Kidney (tissue), 14 donors: ENCODE measurements around the gene MAN1A1. TPM values are rescaled to one million over a fixed set of nuclear protein-coding genes. Genes with fewer than 3 reads are reported as not detected.

Experiments used
- DNase-seq, 5 donors: peaks; one replicate each; pipeline ENCODE4 v3.0.0-alpha.2; 2013 to 2020
- FAIRE-seq: peaks from 2 replicates; lab custom pipeline; 2012; peaks lifted over from hg19 to GRCh38; lab: Jason Lieb, UNC
- H3K27ac ChIP-seq, 2 donors: one replicate each; pipeline ENCODE4 v1.7.0; 2013; ENCODE audit warnings: low read depth in 2 of 2, low read length in 2 of 2, inconsistent platforms in 1 of 2
- H3K27me3 ChIP-seq: one replicate; pipeline ENCODE4 v1.7.1; 2013; ENCODE audit warnings: low read length, inconsistent platforms; ENCODE audit not compliant: control insufficient read depth, insufficient read depth
- H3K36me3 ChIP-seq, 3 donors: one replicate each; pipeline versions ENCODE4 v1.7.0 to v1.7.1; 2013; ENCODE audit warnings: low read length in 3 of 3, control low read depth in 1 of 3, inconsistent platforms in 1 of 3; ENCODE audit not compliant: insufficient read depth in 3 of 3, control insufficient read depth in 2 of 3
- H3K4me1 ChIP-seq, 3 donors: one replicate each; pipeline versions ENCODE4 v1.7.0 to v1.7.1; 2013; ENCODE audit warnings: low read length in 3 of 3, inconsistent platforms in 1 of 3, low read depth in 1 of 3; ENCODE audit not compliant: control insufficient read depth in 2 of 3, insufficient read depth in 2 of 3
- H3K4me3 ChIP-seq, 3 donors: one replicate each; pipeline versions ENCODE4 v1.7.0 to v1.8.1; 2013; ENCODE audit warnings: low read length in 3 of 3, control low read depth in 1 of 3, inconsistent platforms in 1 of 3
- H3K9ac ChIP-seq, 3 donors: one replicate each; pipeline versions ENCODE4 v1.7.0 to v1.7.1; 2013; ENCODE audit warnings: low read length in 3 of 3, control low read depth in 1 of 3, inconsistent platforms in 1 of 3
- H3K9me3 ChIP-seq, 3 donors: one replicate each; pipeline versions ENCODE4 v1.7.0 to v1.7.1; 2013; ENCODE audit warnings: low read length in 3 of 3, control low read depth in 1 of 3, inconsistent platforms in 1 of 3; ENCODE audit not compliant: control insufficient read depth in 2 of 3, insufficient read depth in 1 of 3
- intact Hi-C: fragments of 100-400 bp; cut with DNase I; formaldehyde crosslinking; loops from one replicate; pipeline ENCODE4 v1.11.1; 2022
- polyA plus RNA-seq: library from polyadenylated mRNA; stranded (reverse); fragments of 350-450 nt; fragmentation: Illumina TruSeq; extraction: RNeasy Lipid Tissue Mini Kit (QIAGEN cat#74804); gene quantifications from one replicate; pipeline ENCODE4 v1.2.3, GENCODE V29; 2014; ENCODE audit warnings: low read depth, low replicate concordance; ENCODE audit not compliant: insufficient read depth
- total RNA-seq: library from RNA; stranded (reverse); fragmentation: NEBNext Ultra II Directional; extraction: Animal tissue kit (Norgen Biotek cat#: 25700); gene quantifications from one replicate; pipeline ENCODE4 v1.2.1, GENCODE V29; 2021
- TF ChIP-seq, protein P1 (sequence below): IDR thresholded peaks from 3 replicates; pipeline ENCODE4 v1.5.1; 2012; ENCODE audit warnings: mild to moderate bottlenecking, moderate library complexity, borderline replicate concordance; ENCODE audit not compliant: insufficient read depth; ENCODE audit errors: extremely low read depth
- donor health status: control.
- donor health status: control.
- donor health status: control.
- donor health status: control.
- donor health status: control.
- donor health status: DM: yes; HTN: yes; CAD: no.
- donor health status: Normal renal cell carcinoma (clear cell type).

The MAN1A1 gene
- total and polyA plus RNA-seq, 2 donors from 2014 or later: 30.4 to 68.5 TPM

DNA sequence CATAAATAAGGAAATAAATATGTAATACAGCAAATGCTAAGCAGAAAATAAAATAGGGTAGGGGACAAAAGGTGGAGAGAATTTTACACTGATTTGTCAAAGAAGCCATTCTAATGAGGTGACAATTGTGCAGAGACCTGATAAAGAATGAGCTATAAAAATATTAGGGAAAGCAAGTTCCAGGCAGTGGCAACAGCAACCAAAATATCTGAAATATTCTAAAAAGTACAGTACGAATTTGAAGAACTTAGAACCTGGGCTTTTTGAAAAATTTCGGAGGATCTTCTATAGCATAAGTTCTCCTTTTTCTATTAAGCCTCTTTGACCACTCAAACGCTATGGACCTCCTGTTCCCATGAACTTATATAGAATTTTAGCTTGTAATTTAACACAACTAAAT is 173.1 kb downstream of the MAN1A1 start:
- H3K4me1 ChIP-seq: no peaks in the 10 kb centered on the region
- DNase-seq (no peak), FAIRE-seq (no peak)
- H3K36me3 ChIP-seq: peaks cover 0 to 5% (median 2%) of the 10 kb centered on the region in 3 donors
- no peaks in the 10 kb centered on the region for H3K9me3 ChIP-seq
- TF ChIP-seq, protein P1, sequence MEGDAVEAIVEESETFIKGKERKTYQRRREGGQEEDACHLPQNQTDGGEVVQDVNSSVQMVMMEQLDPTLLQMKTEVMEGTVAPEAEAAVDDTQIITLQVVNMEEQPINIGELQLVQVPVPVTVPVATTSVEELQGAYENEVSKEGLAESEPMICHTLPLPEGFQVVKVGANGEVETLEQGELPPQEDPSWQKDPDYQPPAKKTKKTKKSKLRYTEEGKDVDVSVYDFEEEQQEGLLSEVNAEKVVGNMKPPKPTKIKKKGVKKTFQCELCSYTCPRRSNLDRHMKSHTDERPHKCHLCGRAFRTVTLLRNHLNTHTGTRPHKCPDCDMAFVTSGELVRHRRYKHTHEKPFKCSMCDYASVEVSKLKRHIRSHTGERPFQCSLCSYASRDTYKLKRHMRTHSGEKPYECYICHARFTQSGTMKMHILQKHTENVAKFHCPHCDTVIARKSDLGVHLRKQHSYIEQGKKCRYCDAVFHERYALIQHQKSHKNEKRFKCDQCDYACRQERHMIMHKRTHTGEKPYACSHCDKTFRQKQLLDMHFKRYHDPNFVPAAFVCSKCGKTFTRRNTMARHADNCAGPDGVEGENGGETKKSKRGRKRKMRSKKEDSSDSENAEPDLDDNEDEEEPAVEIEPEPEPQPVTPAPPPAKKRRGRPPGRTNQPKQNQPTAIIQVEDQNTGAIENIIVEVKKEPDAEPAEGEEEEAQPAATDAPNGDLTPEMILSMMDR: no peak
- intact Hi-C loops: no loop called here
- H3K9ac ChIP-seq: no peak overlapping the region
- no peak overlapping the region for H3K27ac ChIP-seq
- H3K4me3 ChIP-seq: no peak overlapping the region
- H3K27me3 ChIP-seq: no peaks in the 10 kb centered on the region

DNA sequence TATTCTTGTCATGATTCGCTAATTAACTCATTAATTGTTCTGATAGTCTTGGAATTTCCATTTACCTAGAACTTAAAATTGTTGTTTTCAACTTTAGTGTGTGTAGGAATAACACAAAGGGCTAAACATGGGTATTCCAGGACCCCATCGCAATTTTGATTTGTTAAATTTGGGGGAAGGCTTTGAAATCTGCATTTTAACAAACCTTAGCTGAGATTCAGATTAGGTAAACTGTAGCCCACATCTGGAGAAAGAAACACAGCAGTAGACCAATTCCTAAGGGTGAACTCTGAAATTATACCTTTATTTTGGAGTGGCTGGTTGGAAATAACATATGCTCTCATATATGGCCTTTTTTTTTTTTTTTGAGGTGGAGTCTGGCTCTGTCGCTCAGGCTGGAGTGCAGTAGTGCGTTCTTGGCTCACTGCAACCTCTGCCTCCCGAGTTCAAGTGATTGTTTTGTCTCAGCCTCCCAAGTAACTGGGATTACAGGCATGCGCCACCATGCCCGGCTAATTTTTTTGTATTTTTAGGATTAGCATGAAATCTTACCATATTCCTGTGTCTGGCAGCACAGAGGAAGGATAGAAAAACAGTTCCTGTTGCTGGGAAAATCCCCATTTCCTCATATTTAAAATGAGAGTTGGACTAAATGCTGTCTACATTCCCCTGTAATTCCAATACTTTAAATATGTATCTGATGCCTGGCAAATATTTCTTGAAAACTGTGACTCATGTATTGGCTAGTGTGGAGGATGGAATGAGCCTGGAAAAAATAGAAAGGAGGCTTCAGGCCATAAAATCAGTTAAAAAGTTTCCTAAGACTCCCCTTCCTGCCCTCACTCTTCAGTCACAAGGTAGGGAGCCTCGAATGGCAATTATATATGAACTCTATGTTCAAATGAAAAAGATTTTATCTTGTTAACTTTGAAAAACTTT is 174.4 kb downstream of the MAN1A1 start:
- Histone ChIP-seq H3K27me3 (no peaks in the 10 kb centered on the region), H3K9ac (no peak overlapping the region), H3K4me3 (no peak overlapping the region), H3K9me3 (no peaks in the 10 kb centered on the region), H3K36me3 (peaks cover 0 to 4% (median 0%) of the 10 kb centered on the region in 3 donors), H3K4me1 (no peaks in the 10 kb centered on the region), H3K27ac (no peak overlapping the region)
- DNase-seq: no peak
- no peak for FAIRE-seq
- TF ChIP-seq, protein P1: no peak
- intact Hi-C loops: no loop called here

DNA sequence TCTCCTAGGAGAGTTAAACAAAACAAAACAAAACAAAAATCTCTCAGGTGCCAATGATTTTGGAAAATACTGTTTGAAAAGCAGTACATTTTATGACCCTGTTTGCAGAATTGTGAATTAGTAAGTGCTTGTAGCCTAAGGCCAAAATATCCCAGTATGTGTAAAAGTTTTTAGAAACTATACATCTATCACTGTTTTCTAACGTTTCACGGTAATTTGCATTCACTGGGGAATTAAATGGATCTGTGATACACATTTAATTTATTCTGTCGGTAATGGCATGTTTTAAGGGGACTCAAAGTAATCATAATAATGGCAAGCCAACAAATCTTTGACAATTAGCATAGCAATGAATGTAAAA is 175.5 kb downstream of the MAN1A1 start:
- H3K9me3 ChIP-seq: no peaks in the 10 kb centered on the region
- H3K27ac ChIP-seq: no peak overlapping the region
- TF ChIP-seq, protein P1: no peak
- no peaks in the 10 kb centered on the region for H3K4me1 ChIP-seq
- DNase-seq: peak in 1 of 5 donors; percentile 7
- no peaks in the 10 kb centered on the region for H3K27me3 ChIP-seq
- H3K4me3 ChIP-seq: no peak overlapping the region
- H3K36me3 ChIP-seq: no peaks in the 10 kb centered on the region
- H3K9ac ChIP-seq: no peak overlapping the region
- no peak for FAIRE-seq
- intact Hi-C loops: no loop called here
